Stimulated activated CD4-positive, alpha-beta T cell treated with anti-CD3 and anti-CD28 coated beads, Interleukin-4, amount 100 ng/mL, for 48 hours (primary cell): ENCODE data around the gene UBE2M.
"Not testable (repeated sequence)": the region's sequence is repeated elsewhere in the genome, so short reads cannot be mapped to it uniquely, and the experiment has no call there.

ENCODE experiments used
- DNase-seq, 2 donors: peaks; one replicate each; pipeline ENCODE4 v3.0.0-alpha.2; 2020; ENCODE audit warnings: low read depth in 2 of 2

The UBE2M gene

GRCh38 chr19:58558066-58558622 lies at the start of gene UBE2M:
Gene UBE2M (minus strand): TSS chr19:58558611. CDS start chr19:58558381, 230 bp downstream.
- peak in 1 of 2 donors; percentile 51 for DNase-seq

GRCh38 chr19:58607213-58607612 lies 48.8 kb upstream of the UBE2M start:
- not testable (repeated sequence) for DNase-seq

DNA sequence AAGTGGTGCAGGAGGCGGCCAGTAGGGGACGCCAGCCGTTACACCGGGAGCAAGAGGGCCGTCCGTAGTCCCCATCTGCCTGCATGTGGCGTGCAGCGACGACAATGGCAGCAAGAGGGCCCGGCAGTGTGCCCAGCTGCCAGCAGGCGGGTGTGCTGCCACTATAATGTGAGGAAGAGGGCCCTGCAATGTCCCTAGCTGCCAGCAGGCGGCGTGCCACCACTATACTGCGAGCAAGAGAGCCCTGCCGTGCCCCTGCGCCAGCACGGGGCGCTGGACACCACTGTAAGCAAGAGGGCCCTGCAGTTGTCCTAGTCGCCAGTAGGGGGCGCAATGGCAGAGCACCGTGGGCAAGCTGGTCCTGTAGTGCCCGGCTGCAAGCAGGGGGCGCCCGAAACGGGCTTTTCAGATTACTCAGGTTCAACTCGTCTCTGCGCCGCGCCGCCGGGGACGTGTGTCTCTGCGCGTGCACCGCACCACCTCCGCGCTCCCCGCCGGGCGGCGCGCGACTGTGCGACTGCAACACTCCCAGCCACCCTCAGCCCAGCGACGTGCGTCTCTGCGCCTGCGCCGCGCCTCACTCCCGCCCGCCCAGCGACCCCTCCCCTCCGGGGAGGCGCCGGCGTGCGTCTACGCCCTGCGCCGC lies 48.0 kb upstream of the UBE2M start:
- not testable (repeated sequence) for DNase-seq

DNA sequence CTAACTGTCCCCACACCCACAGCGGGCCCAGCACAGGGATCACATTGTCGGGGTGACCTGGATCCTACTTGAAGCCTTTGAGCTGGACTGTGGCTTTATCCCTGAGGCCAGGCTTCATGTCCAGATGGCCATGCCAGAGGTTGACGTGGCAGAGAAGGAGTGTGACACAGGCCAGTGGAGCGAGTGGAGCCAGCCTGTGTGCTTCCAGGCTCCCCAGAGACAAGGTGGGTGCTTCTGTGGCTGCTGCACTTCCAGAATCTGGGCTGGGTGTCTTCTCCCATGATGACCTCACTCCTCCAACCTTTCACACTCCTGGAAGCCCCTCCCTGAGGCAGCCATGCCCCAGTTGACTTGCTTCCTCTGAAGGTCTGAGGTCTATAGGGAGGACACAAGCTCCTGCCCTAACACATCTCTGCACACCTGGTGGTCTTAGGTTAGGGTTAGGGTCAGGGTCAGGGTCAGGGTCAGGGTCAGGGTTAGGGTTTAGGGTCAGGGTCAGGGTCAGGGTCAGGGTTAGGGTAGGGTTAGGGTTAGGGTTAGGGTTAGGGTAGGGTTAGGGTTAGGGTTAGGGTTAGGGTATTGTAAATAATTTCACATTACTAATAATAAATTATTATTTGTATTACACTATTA lies 27.8 kb upstream of the UBE2M start:
- no peak for DNase-seq

GRCh38 chr19:58585442-58586132 lies 27.2 kb upstream of the UBE2M start:
- DNase-seq = no peak

GRCh38 chr19:58584498-58585441 lies 26.4 kb upstream of the UBE2M start:
- DNase-seq = no peak

- DNase-seq = no peak
These were observed 24.6 kb upstream of the UBE2M start for GRCh38 chr19:58582985-58583384.

GRCh38 chr19:58581227-58582141 lies 23.1 kb upstream of the UBE2M start:
- DNase-seq = peak; percentile 85 to 89

DNA sequence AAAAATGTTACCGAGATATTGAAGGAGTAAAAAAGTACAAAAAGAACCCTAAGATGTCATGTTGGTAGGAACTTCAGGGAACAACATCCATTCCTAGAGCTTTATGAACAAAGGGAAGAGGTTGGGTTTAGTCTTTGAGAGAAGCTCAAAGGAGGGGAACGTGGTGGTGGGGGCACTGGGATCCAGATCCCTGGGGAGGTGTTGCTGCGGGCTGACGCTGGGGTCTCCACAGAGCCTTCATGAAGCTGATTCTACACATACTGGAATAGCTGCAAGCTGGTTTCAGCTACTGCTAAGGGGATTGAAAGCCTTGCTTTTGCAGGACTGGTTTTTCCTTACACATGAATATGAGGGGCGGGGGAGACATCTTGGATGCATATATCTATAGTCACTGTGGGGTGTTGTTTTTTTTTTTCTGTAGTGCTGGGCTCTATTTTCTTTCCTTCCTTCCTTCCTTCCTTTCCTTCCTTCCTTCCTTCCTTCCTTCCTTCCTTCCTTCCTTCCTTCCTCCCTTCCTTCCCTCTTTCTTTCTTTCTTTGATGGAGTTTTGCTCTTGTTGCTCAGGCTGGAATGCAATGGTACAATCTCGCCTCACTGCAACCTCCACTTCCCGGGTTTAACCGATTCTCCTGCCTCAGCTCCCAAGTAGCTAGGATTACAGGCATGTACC lies 21.2 kb upstream of the UBE2M start:
- no peak for DNase-seq

DNA sequence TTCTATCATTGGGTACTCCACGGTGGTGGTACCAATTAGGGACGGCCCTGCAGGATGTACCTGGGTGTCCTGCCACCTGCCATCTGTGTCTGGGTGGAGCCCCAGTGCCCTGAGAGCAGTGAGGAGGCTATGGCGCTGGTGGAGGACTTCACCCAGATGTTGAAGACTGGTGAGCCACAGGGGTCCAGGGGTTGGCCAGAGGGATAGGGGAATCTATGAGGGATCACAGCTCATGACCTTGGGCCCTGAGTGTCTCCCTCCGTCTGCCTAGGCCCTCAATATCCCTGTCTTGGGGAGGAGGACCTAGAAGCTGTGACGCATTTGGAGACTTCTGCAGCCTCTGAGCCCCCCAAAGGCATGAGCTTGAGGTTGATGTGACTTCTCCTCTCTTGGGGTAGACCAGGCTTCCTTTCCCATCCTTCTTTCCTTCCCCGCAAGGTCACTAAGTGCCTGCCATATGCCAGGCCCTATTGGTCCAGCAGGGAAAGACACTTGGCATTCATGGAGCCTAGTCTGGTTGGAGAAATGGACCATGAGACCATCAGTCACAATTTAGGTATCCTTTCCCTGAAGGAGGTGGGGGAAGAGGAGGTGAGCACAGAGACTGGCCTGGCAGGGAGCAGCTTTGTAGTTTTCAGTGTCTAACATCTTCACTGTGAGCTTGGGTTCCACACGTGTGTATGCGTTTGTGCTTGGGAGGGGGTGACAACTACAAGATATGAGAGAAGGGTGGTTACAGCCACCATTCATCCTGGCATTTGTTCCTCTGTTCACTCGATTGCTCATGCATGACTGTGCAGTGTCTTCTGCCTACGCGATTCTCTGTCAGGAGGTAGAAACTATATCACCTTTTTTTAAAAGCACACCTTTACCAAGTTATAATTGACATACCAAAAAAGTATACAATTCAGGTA lies 19.9 kb upstream of the UBE2M start:
- DNase-seq = no peak

DNA sequence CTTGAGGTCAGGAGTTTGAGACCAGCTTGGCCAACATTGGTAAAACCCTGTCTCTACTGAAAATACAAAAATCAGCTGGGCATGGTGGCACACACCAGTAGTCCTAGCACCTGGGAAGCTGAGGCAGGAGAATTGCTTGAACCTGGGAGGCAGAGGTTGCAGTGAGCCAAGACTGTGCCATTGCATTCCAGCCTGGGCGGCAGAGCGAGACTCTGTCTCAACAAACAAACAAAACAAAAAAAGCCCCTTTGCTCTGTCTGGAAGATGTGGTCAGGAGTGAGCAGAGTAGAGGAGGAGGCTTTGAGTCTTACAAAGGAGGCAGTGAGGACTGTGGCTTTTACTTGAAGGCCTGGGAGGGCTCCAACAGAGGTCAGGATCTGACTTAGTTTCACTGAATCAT lies 19.2 kb upstream of the UBE2M start:
- not testable (repeated sequence) for DNase-seq

DNA sequence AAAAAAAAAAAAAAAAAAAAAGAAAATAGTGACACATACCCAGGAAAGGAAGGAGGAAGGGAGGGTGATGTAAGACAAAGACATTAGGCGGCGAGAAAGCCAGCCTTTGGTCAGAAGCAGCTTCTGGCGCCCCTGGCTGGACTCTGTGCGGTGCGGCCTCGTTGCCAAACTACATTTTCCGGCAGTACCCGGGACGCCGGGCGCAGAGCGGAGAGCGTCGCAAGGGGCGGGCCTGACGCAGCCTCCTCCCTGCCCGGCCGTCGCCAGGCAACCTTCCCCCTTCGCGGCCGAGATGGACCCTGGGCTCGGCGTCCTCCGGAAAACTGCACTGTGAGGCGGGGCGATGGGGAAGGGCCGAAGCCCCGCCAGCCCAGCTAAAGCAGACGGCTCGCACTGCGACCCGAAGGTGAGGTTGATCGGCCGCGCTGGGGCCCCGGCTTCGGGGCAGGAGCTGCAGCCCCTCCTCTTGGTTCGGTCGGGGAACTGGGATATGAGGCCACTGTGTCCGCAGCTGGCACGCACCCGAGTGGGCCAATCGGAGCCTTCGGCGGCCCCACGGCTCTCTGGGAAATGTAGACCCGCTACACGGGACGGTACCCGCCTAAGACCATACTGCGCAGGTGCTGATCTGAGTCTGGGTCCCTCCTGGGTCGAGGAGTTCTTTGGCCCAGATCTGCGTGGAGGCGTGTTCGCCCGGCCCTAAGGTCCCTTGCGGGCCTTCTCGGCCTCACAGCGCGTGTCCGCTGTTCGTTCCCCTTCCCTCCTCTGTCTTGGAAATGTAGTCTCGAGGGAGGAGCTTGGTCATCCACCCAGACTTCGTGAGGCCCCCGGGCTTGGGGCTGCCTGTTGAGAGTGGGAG lies 17.0 kb upstream of the UBE2M start:
- peak; percentile 67 to 79 for DNase-seq

GRCh38 chr19:58573658-58574164 lies 15.3 kb upstream of the UBE2M start:
- no peak for DNase-seq

GRCh38 chr19:58572818-58573657 lies 14.6 kb upstream of the UBE2M start, which contains the start of gene MZF1:
Gene MZF1 (minus strand): TSS chr19:58573335. CDS start chr19:58571389, 1,946 bp downstream.
- DNase-seq = peak; percentile 98 to 99

DNA sequence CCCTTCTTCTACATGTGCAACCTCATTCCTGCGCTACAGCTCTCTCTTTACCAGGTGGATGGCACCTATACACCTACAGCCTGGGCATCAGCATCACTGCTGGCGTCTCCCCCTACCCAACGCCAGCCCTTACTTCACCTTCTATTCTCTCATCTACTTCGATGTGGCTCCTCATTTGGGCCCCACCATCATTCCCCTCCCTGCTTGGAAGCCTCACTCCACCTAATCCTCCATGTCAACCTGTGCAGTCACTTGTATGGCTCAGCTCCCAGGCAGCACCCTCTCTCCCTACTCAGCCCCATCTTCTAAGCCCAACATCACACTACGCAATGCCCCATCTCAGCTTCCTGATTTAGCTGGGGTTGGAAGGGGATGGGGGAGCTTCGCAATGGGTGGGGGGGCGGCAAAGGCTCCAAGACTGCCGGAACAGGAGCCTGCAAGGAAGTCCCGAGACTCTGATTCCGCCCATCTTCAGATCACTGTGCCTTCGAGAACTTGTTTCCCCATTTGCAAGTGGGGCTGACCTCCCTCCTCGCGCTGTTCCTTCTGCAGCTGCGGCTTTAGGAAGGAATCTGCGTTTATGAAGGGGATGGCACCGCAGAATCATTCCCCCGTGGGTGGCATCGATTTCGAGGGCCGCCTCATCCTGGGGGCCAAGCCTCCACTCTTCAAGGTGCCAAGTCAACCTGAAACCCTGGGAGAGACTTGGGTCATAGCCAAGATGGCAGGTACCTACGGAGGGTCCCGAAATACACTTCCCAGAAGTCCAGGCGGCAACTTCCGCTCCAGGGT lies 13.8 kb upstream of the UBE2M start:
- no peak for DNase-seq

- DNase-seq = no peak
These were observed 13.2 kb upstream of the UBE2M start for GRCh38 chr19:58571575-58571947.
